Stimulated activated CD4-positive, alpha-beta T cell treated with anti-CD3 and anti-CD28 coated beads, Interleukin-12 subunit alpha, Interleukin-12 subunit beta, amount 100 ng/mL, for 48 hours (primary cell): Measurements from ENCODE around the gene PRKAA1.
A peak's percentile ranks its signal among the peaks of the same experiment; 100 is the strongest.
"Not testable (repeated sequence)": the region's sequence is repeated elsewhere in the genome, so short reads cannot be mapped to it uniquely, and the experiment has no call there.

Experiments used
- DNase-seq, 3 donors: peaks; one replicate each; pipeline ENCODE4 v3.0.0-alpha.2; 2020; ENCODE audit warnings: low read depth in 2 of 3, low spot score in 1 of 3

The PRKAA1 gene

DNA sequence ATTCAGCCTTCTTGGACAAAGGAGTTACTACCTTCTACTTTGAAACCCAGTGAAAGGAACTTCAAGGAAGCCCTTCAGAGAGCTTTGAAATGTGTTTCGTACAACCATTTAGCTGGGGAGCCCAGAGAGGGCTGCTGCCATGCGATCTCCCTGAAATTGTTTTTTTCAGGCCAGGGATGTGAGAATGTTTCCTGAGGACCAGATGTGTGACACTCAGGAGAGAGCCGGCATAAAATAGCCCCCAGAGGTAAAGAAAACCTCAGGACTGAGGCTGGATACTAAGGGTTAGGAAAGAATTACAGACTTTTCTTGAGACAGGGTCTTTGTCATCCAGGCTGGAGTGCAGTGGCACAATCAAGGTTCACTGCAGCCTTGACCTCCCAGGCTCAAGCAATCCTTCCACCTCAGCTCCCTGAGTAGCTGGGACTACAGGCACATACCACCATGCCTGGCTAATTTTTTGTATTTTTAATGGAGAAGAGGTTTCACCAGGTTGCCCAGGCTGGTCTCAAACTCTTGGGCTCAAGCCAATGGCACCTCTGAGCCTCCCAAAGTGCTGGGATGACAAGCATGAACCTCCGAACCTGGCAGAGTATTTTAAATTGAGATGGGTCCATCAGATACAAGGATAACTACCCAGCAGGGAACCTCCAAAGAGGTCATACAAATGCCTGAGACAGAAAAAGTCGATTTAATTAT lies 28.5 kb upstream of the PRKAA1 start:
- DNase-seq: no peak

GRCh38 chr5:40825461-40826043 lies 27.4 kb upstream of the PRKAA1 start:
- not testable (repeated sequence) for DNase-seq

DNA sequence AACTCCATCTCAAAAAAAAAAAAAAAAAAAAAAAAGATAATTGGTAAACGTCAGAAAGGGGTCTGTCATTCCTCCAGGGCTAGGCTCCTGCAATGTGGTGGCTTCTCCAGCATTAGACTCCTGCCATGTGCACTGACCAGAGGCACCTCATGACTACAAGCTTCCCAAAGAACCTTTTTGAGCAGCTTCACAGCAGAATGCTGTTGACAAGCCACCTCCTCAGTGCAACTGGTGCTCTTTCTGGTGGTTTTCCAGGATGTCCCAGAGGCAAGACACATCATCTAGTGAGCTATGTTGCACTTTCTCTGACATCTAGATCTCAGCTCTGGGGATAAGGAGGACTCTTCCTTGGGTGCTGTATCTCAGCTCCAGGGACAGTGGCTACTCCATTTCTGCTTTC lies 25.3 kb upstream of the PRKAA1 start:
- DNase-seq: no peak

DNA sequence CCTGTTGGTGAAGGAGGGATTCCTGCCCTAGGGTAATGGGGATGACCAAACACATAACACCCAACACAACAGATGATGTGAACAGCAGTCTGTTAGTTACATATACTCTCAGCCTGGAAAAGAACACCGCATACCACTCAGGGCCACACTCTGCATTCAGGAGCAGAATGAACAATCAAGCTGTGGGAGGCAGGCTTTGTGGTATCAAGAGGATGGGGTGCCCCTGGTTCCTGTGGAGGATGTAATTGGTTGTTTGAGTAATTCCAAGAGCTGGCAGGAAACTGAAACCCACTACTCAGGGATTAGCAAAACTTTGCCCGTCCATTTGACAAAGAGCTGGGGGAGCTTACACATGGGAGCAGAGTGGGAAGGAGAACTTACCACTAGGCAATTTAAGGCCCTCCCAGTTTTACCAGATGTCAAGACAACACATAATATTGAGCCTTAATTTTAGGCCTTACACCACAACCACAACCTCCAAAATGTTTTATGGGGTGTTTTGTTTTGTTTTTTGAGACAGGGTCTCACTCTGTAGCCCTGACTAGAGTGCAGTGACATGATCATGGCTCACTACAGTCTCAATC lies 15.6 kb upstream of the PRKAA1 start:
- DNase-seq: peak in 2 of 3 donors; percentile 44 to 45

GRCh38 chr5:40812125-40812524 lies 14.0 kb upstream of the PRKAA1 start:
- DNase-seq: no peak

DNA sequence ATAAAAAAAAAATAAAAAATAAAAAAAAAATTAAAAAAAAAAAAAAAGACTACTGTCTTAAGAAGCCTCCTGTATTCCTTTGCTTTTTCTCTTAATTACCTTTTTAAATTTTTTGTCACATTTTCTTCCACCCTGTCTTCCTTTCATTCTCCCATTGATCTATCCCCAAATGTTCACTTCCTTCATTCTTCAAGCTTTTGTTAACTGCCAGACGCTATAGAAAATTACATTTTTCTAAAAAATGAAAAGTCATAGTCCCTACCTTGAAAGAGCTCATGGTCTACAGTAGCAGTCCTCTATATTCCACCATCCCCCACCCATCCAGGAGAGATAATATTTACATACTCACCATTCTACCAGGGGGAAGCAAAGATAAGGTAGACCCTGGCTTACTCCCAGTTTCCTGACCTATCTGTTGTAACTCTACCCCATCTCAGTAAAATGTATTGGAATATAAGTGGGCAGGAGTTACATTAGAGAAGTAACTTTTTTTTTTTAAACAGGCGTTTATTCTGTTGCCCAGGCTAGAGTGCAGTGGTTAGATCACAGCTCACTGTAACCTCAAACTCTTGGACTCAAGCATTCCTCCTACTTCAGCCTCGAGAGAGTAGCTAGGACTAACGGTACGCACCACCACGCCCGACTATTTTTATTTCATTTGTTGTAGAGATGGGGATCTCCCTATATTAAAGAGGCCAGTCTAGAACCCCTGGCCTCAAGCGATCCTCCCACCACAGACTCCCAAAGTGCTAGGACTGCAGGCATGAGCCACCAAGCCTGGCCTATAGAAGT lies 3.8 kb upstream of the PRKAA1 start:
- DNase-seq: no peak

- no peak for DNase-seq
Measured at GRCh38 chr5:40799258-40799657, 1.1 kb upstream of the PRKAA1 start.

- no peak for DNase-seq
Measured at GRCh38 chr5:40798801-40799210, 632 bp upstream of the PRKAA1 start.

- peak; percentile 61 to 70 (median 70) for DNase-seq
Measured at GRCh38 chr5:40797273-40798011, 732 bp downstream of the PRKAA1 start.

- DNase-seq: no peak
Measured at GRCh38 chr5:40796487-40796889, 1.7 kb downstream of the PRKAA1 start.

DNA sequence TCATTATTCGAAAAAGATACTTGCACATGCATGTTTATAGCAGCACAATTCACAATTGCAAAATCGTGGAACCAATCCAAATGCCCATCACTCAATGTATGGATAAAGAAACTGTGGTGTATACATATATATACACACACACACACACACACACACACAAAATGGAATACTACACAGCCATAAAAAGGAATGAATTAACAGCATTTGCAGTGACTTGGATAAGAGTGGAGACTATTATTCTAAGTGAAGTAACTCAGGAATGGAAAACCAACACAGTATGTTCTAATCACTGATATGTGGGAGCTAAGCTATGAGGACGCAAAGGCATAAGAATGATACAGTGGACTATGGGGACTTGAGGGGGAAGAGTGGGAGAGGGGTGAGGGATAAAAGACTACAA lies 3.3 kb downstream of the PRKAA1 start:
- DNase-seq: not testable (repeated sequence)

GRCh38 chr5:40794340-40794739 lies 3.8 kb downstream of the PRKAA1 start:
- DNase-seq: not testable (repeated sequence)

- not testable (repeated sequence) for DNase-seq
Measured at GRCh38 chr5:40792691-40793090, 5.5 kb downstream of the PRKAA1 start.

DNA sequence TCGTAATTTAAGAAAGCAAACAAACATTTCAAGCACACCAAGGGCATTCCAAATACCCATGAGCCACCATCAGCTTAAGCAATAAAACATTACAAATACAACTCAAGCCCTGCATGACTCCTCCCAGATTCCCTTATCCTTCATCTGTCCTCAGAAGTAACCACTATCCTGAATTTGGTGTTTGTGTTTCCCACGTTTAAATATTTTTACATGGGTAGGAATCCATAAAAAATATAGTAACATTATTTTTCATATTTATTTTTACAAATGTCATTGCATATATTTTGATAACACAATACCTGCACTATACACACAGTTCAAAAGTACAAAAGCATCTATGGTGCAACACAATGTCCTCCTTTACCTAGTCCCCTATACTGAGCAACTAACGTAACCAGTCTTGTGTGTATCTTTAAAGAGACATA lies 6.4 kb downstream of the PRKAA1 start:
- DNase-seq: no peak

DNA sequence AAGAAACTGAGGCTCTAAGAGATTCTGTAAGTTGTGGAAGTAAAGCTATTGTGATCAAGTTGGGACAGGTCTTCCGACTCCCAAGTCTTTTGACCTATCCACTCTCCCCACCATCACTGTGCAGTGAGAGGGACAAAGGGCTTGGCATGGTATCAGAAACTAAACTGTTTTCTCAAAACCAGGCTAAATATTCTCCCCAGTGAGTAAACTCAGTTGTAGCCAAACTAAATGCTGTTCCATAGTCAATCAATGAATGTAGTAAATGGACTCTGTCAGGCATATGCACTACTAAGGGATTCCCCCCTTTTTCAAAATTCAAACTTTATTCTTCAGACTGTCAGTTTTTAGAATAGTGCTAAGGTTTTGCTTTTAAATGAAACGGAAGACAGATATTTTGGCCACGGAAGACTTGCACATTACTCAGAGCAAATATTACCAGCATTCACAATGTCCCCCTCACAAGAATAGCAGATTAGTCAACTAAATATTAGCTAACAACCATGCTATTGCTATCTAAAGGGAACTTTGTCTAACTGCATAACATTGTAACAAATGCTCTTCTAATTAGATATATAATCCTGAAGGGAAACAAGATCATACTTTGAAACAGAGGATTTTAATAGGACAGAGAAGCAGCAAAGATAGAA lies 7.1 kb downstream of the PRKAA1 start:
- no peak for DNase-seq

DNA sequence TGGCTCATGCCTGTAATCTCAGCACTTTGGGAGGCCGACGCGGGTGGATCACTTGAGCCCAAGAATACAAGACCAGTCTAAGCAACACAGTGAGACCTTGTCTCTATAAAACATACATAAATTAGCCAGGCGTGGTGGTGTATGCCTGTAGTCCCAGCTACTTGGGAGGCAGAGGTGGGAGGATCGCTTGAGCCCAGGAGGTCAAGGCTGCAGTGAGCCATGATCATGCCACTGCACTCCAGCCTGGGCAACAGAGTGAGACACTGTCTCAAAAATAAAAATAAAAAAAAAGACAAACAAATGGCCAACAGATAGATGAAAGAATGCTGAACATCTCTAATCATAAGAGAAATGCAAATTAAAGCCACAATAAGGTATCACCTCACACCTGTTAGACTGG lies 9.2 kb downstream of the PRKAA1 start:
- not testable (repeated sequence) for DNase-seq

GRCh38 chr5:40787986-40788385 lies 10.2 kb downstream of the PRKAA1 start:
- DNase-seq: no peak

DNA sequence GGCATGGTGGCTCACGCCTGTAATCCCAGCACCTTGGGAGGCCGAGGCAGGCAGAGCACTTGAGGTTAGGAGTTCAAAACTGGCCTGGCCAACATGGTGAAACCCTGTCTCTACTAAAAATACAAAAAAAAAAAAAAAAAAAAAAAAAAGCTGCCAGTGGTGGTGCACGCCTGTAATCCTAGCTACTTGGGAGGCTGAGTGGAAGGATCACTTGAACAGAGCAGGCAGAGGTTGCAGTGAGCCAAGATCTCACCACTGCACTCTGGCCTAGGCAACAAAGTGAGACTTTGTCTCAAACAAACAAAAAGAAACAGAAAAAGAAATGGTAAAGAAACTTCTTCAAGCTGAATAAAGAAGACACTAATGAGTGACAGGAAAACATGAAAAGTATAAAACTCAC lies 11.5 kb downstream of the PRKAA1 start:
- not testable (repeated sequence) for DNase-seq

DNA sequence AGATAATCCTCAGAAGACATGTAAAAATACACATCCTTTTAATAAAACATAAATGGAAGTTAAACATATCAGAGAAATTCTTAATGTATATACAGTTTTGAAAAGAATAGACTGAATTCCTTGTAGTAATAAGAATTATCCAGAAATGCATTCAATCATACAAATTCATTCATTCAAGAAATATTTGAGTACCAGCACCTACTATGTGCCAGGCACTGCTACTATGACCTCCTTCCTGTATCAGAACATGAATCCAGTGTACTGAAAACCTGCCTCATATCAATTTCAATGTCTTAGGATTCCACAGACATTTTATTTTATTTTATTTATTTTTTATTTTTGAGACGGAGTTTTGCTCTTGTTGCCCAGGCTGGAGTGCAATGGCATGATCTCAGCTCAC lies 13.3 kb downstream of the PRKAA1 start:
- no peak for DNase-seq

- DNase-seq: no peak
Measured at GRCh38 chr5:40784027-40784653, 14.0 kb downstream of the PRKAA1 start.
